HEK293 (cell line): Measurements from ENCODE around the gene FBH1.

Experiments
- CTCF ChIA-PET: fragments of 350-600 bp; formaldehyde crosslinking; extraction: SDS; loops from one replicate; lab custom pipeline; 2021; ENCODE audit warnings: antibody characterized with exemption; lab: Yijun Ruan, JAX
- POLR2A ChIA-PET: fragments of 300-600 bp; formaldehyde crosslinking; extraction: SDS; loops from one replicate; lab custom pipeline; 2020; ENCODE audit warnings: antibody characterized with exemption, inconsistent platforms; lab: Yijun Ruan, JAX
- H3K27ac ChIP-seq: fragments of 200-500 bp; sonication (Bioruptor generic); 2 replicates; pipeline ENCODE4 v1.5.1; 2014; ENCODE audit warnings: low read depth, low read length, control low read depth, inconsistent platforms; ENCODE audit errors: extremely low read depth
- H3K36me3 ChIP-seq, 2 experiments: fragments of 200-500 bp in 1 of 2; sonication (Bioruptor generic) in 1 of 2; 1 replicate in 1 of 2; 2 replicates in 1 of 2; pipeline ENCODE4 v1.5.1; 2014 to 2017; ENCODE audit warnings: inconsistent platforms in 2 of 2, low read length in 2 of 2; ENCODE audit not compliant: control insufficient read depth in 2 of 2, insufficient read depth in 1 of 2
- H3K4me1 ChIP-seq: fragments of 200-500 bp; sonication (Bioruptor generic); 2 replicates; pipeline ENCODE4 v1.5.1; 2014; ENCODE audit warnings: mild to moderate bottlenecking, low read length, inconsistent platforms; ENCODE audit not compliant: control insufficient read depth, insufficient read depth
- H3K4me3 ChIP-seq: 2 replicates; pipeline ENCODE4 v1.5.1; 2011; ENCODE audit warnings: low read depth, mild to moderate bottlenecking, control low read depth, low read length, moderate library complexity
- H3K9me3 ChIP-seq: fragments of 200-500 bp; sonication (Bioruptor generic); 2 replicates; pipeline ENCODE4 v1.5.1; 2014; ENCODE audit warnings: low read depth, low read length, inconsistent platforms; ENCODE audit not compliant: control insufficient read depth, insufficient read depth
- EGR2 ChIP-seq: fragments of 450-650 bp; formaldehyde crosslinking; IDR thresholded peaks from 2 replicates; pipeline ENCODE4 v1.5.1; 2016; ENCODE audit warnings: low read depth, missing biosample characterization, missing genetic modification characterization
- FEZF1 ChIP-seq: fragments of 450-650 bp; formaldehyde crosslinking; IDR thresholded peaks from 2 replicates; pipeline ENCODE4 v1.5.1; 2016; ENCODE audit warnings: missing biosample characterization, missing genetic modification characterization
- GLIS2 ChIP-seq: fragments of 450-650 bp; formaldehyde crosslinking; IDR thresholded peaks from 2 replicates; pipeline ENCODE4 v1.5.1; 2016; ENCODE audit warnings: missing biosample characterization, missing genetic modification characterization
- MZF1 ChIP-seq: fragments of 450-650 bp; formaldehyde crosslinking; IDR thresholded peaks from 2 replicates; pipeline ENCODE4 v1.5.1; 2017; ENCODE audit warnings: missing biosample characterization, missing genetic modification characterization, borderline replicate concordance
- PBX3 ChIP-seq: sonication (generic); formaldehyde crosslinking; IDR thresholded peaks from 2 replicates; pipeline ENCODE4 v1.8.1; 2022; ENCODE audit warnings: mild to moderate bottlenecking, moderate library complexity, missing genetic modification reagents
- PRDM4 ChIP-seq: fragments of 450-650 bp; formaldehyde crosslinking; IDR thresholded peaks from 2 replicates; pipeline ENCODE4 v1.5.1; 2017; ENCODE audit warnings: missing biosample characterization, missing genetic modification characterization
- ZFP3 ChIP-seq: fragments of 450-650 bp; formaldehyde crosslinking; IDR thresholded peaks from 2 replicates; pipeline ENCODE4 v1.5.1; 2016; ENCODE audit warnings: low read depth, missing biosample characterization, missing genetic modification characterization
- ZNF138 ChIP-seq: fragments of 450-650 bp; formaldehyde crosslinking; IDR thresholded peaks from 2 replicates; pipeline ENCODE4 v1.5.1; 2016; ENCODE audit warnings: missing biosample characterization, missing genetic modification characterization, borderline replicate concordance
- ZNF449 ChIP-seq: fragments of 450-650 bp; formaldehyde crosslinking; IDR thresholded peaks from 2 replicates; pipeline ENCODE4 v1.5.1; 2017; ENCODE audit warnings: missing biosample characterization, mild to moderate bottlenecking, missing genetic modification characterization, moderate library complexity
- ZNF501 ChIP-seq: fragments of 450-650 bp; formaldehyde crosslinking; IDR thresholded peaks from 2 replicates; pipeline ENCODE4 v1.5.1; 2016; ENCODE audit warnings: missing biosample characterization, missing genetic modification characterization
- ZNF514 ChIP-seq: fragments of 450-650 bp; formaldehyde crosslinking; IDR thresholded peaks from 2 replicates; pipeline ENCODE4 v1.5.1; 2016; ENCODE audit warnings: missing biosample characterization, missing genetic modification characterization
- ZNF518A ChIP-seq: fragments of 450-650 bp; formaldehyde crosslinking; conservative IDR thresholded peaks from 2 replicates; pipeline ENCODE4 v1.5.1; 2016; ENCODE audit warnings: low read depth, missing biosample characterization, missing genetic modification characterization
- ZNF529 ChIP-seq: fragments of 450-650 bp; formaldehyde crosslinking; IDR thresholded peaks from 2 replicates; pipeline ENCODE4 v1.5.1; 2017; ENCODE audit warnings: missing genetic modification characterization, missing biosample characterization; ENCODE audit not compliant: insufficient replicate concordance
- ZNF548 ChIP-seq: fragments of 450-650 bp; formaldehyde crosslinking; IDR thresholded peaks from 2 replicates; pipeline ENCODE4 v1.5.1; 2016; ENCODE audit warnings: missing biosample characterization, missing genetic modification characterization
- ZNF555 ChIP-seq: fragments of 450-650 bp; formaldehyde crosslinking; conservative IDR thresholded peaks from 2 replicates; pipeline ENCODE4 v1.5.1; 2017; ENCODE audit warnings: missing biosample characterization, mild to moderate bottlenecking, missing genetic modification characterization, inconsistent platforms
- ZNF707 ChIP-seq: fragments of 450-650 bp; formaldehyde crosslinking; IDR thresholded peaks from 2 replicates; pipeline ENCODE4 v1.5.1; 2016; ENCODE audit warnings: missing biosample characterization, missing genetic modification characterization
- ZNF747 ChIP-seq: fragments of 450-650 bp; formaldehyde crosslinking; IDR thresholded peaks from 2 replicates; pipeline ENCODE4 v1.5.1; 2016; ENCODE audit warnings: missing biosample characterization, missing genetic modification characterization
- ZNF768 ChIP-seq: fragments of 450-650 bp; formaldehyde crosslinking; IDR thresholded peaks from 2 replicates; pipeline ENCODE4 v1.5.1; 2018; ENCODE audit warnings: missing biosample characterization, mild to moderate bottlenecking, missing genetic modification characterization
- ZNF776 ChIP-seq: fragments of 450-650 bp; formaldehyde crosslinking; IDR thresholded peaks from 2 replicates; pipeline ENCODE4 v1.5.0; 2017; ENCODE audit warnings: missing biosample characterization, missing genetic modification characterization, borderline replicate concordance
- ZNF785 ChIP-seq: fragments of 450-650 bp; formaldehyde crosslinking; IDR thresholded peaks from 2 replicates; pipeline ENCODE4 v1.5.1; 2016; ENCODE audit warnings: missing biosample characterization, missing genetic modification characterization

The FBH1 gene

GRCh38 chr10:5891009-5891408, 966 bp downstream of the FBH1 start (continued):
- TF ChIP-seq PBX3 (CRISPR knock-in tag) (no peak), ZFP3 (tag by site-specific recombination) (no peak), ZNF514 (tag by site-specific recombination) (no peak)
- TF ChIP-seq, all 188 proteins: peak for 0

GRCh38 chr10:5892007-5892406, 2.0 kb downstream of the FBH1 start:
- ChIA-PET POLR2A (no interaction called here), CTCF (interaction anchor here (0.7 kb wide), 1 partner anchor 198 kb away, joined by 3 read pairs; no protein-coding TSS in a partner anchor)
- 0 out of 2 replicates have a peak, but pooled peaks cover 4% of the 10 kb centered on the region for H3K4me1 ChIP-seq
- H3K27ac ChIP-seq, result no peak overlapping the region
- no peak overlapping the region for H3K4me3 ChIP-seq
- TF ChIP-seq ZNF449 (tag by site-specific recombination) (peak; percentile 89), ZNF518A (tag by site-specific recombination) (no peak), FEZF1 (tag by site-specific recombination) (peak; percentile 48), ZNF548 (tag by site-specific recombination) (no peak), ZNF747 (tag by site-specific recombination) (no peak)
- H3K9me3 ChIP-seq, result no peaks in the 10 kb centered on the region
- H3K36me3 ChIP-seq, result peaks cover 0 to 53% of the 10 kb centered on the region in 2 experiments; a peak in 2 of 3 replicates

GRCh38 chr10:5893321-5893720, 3.3 kb downstream of the FBH1 start:
- H3K36me3 ChIP-seq, result peaks cover 0 to 52% of the 10 kb centered on the region in 2 experiments; a peak in 2 of 3 replicates
- 0 out of 2 replicates have a peak, but pooled peaks cover 4% of the 10 kb centered on the region for H3K4me1 ChIP-seq
- ChIA-PET CTCF (no interaction called here), POLR2A (no interaction called here)
- H3K27ac ChIP-seq, result no peak overlapping the region
- TF ChIP-seq GLIS2 (tag by site-specific recombination), result no peak
- TF ChIP-seq ZNF501, result no peak
- TF ChIP-seq ZNF555, result no peak
- no peak overlapping the region for H3K4me3 ChIP-seq
- no peaks in the 10 kb centered on the region for H3K9me3 ChIP-seq

GRCh38 chr10:5894403-5894802, 4.4 kb downstream of the FBH1 start:
- Histone ChIP-seq H3K27ac (no peak overlapping the region), H3K4me3 (no peak overlapping the region), H3K9me3 (no peaks in the 10 kb centered on the region), H3K4me1 (0 out of 2 replicates have a peak, but pooled peaks cover 4% of the 10 kb centered on the region), H3K36me3 (peaks cover 0 to 54% of the 10 kb centered on the region in 2 experiments; a peak in 2 of 3 replicates)
- POLR2A ChIA-PET, result interaction anchor here (0.9 kb wide), 1 partner anchor 81 kb away, joined by 4 read pairs; the partner anchor contains the start of gene GDI2
- CTCF ChIA-PET, result interaction anchor here (0.7 kb wide), 1 partner anchor 172 kb away, joined by 3 read pairs; no protein-coding TSS in a partner anchor
- no peak for TF ChIP-seq PRDM4 (tag by site-specific recombination)
- TF ChIP-seq ZNF785, result no peak
- TF ChIP-seq MZF1, result no peak
- no peak for TF ChIP-seq ZNF138 (tag by site-specific recombination)
- TF ChIP-seq ZNF707 (tag by site-specific recombination), result no peak
- TF ChIP-seq ZNF768 (tag by site-specific recombination), result no peak
- no peak for TF ChIP-seq EGR2 (tag by site-specific recombination)
- TF ChIP-seq ZNF529 (tag by site-specific recombination), result no peak
- TF ChIP-seq ZNF776 (tag by site-specific recombination), result no peak
